Activated CD4-positive, alpha-beta T cell treated with anti-CD3 and anti-CD28 coated beads for 24 hours (primary cell): ENCODE data around the gene CACNB2.
"Not testable (repeated sequence)": the region's sequence is repeated elsewhere in the genome, so short reads cannot be mapped to it uniquely, and the experiment has no call there.

Experiments used
- DNase-seq, 2 donors: peaks; one replicate each; pipeline ENCODE4 v3.0.0-alpha.2; 2020; ENCODE audit warnings: low read depth in 2 of 2

The CACNB2 gene

GRCh38 chr10:18565006-18565405, 424.8 kb downstream of the CACNB2 start:
- no peak for DNase-seq

GRCh38 chr10:18566177-18566576, 426.0 kb downstream of the CACNB2 start:
- DNase-seq: no peak

GRCh38 chr10:18567343-18567856, 427.2 kb downstream of the CACNB2 start:
- DNase-seq: no peak

GRCh38 chr10:18570386-18570785, 430.2 kb downstream of the CACNB2 start:
- DNase-seq: not testable (repeated sequence)

GRCh38 chr10:18571076-18571475, 430.9 kb downstream of the CACNB2 start:
- DNase-seq: no peak

GRCh38 chr10:18571780-18572179, 431.6 kb downstream of the CACNB2 start:
- DNase-seq: no peak

- no peak for DNase-seq
Measured at GRCh38 chr10:18572959-18573561, 432.8 kb downstream of the CACNB2 start.

GRCh38 chr10:18576586-18576985, 436.4 kb downstream of the CACNB2 start:
- DNase-seq: no peak

- no peak for DNase-seq
Measured at GRCh38 chr10:18577823-18578685, 437.8 kb downstream of the CACNB2 start.

- no peak for DNase-seq
Measured at GRCh38 chr10:18582803-18583202, 442.6 kb downstream of the CACNB2 start.

- DNase-seq: no peak
Measured at GRCh38 chr10:18583575-18584270, 443.5 kb downstream of the CACNB2 start.

GRCh38 chr10:18586637-18587036, 446.4 kb downstream of the CACNB2 start:
- DNase-seq: not testable (repeated sequence)

GRCh38 chr10:18591141-18591540, 450.9 kb downstream of the CACNB2 start:
- DNase-seq: not testable (repeated sequence)
